ENCODE measurements around the gene AQP2. TPM values are rescaled to one million over a fixed set of nuclear protein-coding genes. Genes with fewer than 3 reads are reported as not detected.

AQP2 gene, protein sequence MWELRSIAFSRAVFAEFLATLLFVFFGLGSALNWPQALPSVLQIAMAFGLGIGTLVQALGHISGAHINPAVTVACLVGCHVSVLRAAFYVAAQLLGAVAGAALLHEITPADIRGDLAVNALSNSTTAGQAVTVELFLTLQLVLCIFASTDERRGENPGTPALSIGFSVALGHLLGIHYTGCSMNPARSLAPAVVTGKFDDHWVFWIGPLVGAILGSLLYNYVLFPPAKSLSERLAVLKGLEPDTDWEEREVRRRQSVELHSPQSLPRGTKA
- total RNA-seq: 339 TPM

DNA sequence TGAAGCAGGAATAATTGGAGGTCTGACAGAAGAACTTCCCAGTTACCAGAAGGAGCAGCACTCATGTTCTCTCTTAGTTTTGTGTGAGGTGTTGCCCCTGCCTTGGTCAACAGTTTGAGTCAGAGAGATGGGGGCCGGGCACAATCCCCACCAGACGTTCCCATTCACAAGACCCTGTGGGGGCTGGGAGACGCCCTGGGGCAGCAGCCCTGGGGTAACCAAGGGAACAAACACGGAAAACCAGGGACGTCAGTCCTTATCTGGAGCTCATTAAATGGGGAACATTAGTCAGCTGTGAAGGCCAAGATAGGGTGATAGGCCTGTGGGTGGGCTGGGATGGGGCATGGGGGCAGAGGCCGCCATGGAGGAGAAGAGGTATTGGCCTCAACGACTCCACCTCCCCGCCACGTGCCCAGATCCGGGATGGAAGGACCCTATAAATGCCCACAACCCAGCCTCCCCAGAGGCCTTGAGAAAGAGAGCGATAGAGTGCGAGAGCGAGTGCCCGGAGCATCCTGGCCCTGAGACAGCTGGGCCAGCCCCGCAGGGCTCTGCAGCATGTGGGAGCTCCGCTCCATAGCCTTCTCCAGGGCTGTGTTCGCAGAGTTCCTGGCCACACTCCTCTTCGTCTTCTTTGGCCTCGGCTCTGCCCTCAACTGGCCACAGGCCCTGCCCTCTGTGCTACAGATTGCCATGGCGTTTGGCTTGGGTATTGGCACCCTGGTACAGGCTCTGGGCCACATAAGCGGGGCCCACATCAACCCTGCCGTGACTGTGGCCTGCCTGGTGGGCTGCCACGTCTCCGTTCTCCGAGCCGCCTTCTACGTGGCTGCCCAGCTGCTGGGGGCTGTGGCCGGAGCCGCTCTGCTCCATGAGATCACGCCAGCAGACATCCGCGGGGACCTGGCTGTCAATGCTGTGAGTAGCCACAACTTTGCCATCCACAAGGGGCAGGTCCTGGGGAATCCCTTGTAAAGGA, at the start of gene AQP2:
TSS of gene AQP2 (plus strand) at position 465 of the 979 bp plus-strand sequence. CDS start at position 559, 94 bp downstream.

DNA sequence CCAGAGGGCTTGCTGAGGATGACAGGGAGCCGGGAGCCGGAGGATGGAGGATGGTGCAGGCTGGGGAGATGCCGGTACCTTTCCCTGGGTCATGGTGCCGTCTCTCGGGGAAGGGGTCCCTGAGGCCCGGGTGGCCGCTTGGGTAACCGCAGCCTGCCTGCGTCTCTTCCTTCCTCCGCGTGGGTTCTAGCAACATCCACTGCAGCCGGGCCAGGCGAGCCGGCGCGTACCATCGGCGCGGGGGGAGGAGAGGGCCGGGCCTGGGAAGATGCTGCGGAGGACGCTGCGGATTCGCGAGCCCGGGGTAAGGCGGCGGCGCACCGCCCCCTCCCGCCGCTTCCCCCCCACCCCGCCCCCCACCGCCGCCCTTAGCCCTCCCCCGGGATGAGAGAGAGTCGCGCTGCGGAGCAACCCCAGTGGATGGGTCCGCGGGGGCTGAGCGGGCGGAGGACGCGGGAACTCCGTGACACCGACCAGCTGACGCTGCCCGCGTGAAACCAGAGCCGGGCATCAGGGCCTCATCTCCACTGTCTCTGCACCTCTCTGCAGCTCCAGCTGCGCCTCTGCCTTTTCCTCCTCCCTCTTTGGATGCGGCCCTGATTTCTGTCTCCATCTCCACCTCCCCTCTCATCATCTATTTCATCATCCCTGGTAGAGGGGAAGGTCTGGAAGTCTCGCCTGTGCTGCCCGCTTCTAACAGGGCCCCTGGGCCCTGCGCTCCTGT, 46.7 kb upstream of the AQP2 start, which contains the start of gene FAIM2:
TSS of gene FAIM2 (minus strand) at position 201 of the 724 bp plus-strand sequence. CDS start at position 93, 108 bp downstream.

DNA sequence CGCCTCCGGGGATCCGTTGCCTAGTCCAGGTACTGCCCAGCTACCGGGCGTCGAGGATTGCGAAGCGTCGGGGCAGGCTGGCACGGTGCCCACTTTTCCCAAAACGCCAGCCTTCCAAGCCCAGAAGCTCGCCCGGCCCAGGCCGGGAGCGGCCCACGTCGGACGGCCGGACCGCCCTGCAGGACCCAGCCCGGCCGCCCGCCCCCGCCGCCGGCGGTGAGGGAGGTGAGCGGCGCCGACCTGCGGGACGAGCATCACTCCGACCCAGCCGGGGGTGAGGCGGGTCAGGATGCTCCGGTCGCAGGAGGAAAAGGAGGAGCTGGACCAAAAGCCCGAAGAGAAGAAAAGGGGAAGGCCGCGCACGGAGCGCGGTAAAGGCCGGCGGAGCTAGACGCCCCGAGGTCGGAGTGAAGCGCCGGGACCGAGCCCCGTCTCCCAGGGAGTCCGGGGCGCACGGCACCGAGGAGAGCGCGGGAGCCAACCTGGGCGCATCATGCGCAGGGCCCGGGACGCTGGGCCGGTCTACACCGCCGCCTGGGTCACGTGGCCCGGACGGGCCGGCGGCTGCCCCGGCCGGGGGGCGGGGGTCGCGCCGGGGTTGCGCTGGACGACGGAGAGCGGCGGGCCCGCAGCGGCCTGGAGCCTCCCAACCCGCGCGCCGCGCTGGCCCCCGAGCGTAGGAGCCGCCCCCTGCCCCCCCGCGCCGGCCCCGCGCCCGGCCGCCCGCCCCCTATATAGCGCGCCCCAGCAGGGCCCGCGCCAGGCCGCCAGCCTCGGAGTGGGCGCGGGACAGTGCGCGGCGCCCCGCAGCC, 10.8 kb downstream of the AQP2 start, which contains the start of gene AQP5:
TSS of gene AQP5 (plus strand) at position 762 of the 812 bp plus-strand sequence. CDS start 146 bp downstream, outside the sequence.

DNA sequence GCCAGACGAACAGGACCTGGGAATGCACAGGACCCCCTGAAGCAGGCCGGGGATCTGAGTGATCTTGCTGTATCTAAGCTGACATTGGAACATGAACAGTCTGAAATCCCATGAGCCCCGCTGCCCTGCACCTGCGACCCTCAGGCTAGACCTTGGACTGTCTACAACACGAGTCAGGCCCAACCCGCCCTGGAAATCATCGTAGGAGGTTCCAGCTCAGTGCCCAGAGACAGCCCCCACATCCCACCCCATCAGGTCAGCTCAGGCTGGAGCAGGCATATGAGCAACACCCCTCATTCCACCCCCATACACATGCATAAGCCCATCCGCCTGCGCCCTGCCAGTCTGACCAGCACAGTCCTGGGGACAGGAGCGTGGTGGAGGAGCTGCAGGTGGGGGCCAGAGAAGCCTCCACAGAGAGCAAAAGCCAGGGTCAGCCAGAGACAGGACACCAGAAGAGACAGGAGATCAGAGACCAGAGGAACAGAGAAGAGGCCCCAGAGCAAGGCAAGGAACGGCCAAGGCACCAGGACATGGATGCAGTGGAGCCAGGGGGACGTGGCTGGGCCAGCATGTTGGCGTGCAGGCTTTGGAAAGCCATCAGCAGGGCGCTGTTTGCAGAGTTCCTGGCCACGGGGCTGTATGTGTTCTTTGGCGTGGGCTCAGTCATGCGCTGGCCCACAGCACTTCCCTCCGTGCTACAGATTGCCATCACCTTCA, 22.3 kb downstream of the AQP2 start, which contains the start of gene AQP6:
TSS of gene AQP6 (plus strand) at position 307 of the 720 bp plus-strand sequence. CDS start at position 534, 227 bp downstream.

Other genes with a start within 250 kb of the AQP2 start
- gene FMNL3, start 243.3 kb upstream of the AQP2 start, total RNA-seq: 53.1 TPM
- gene TMBIM6, start 209.2 kb upstream of the AQP2 start, total RNA-seq: 437 TPM
- 21.3 TPM for gene NCKAP5L, start 122.3 kb upstream of the AQP2 start, total RNA-seq
- gene BCDIN3D, start 107.6 kb upstream of the AQP2 start, total RNA-seq: 5.1 TPM
- 2.7 TPM for gene FAIM2, start 46.8 kb upstream of the AQP2 start, total RNA-seq
- gene AQP5, start 11.1 kb downstream of the AQP2 start, total RNA-seq: 3.3 TPM
- gene AQP6, start 22.2 kb downstream of the AQP2 start, total RNA-seq: 18.5 TPM
- 29.2 TPM for gene RACGAP1, start 74.8 kb downstream of the AQP2 start, total RNA-seq
- gene ASIC1, start 106.9 kb downstream of the AQP2 start, total RNA-seq: 3.9 TPM
- gene SMARCD1, start 134.6 kb downstream of the AQP2 start, total RNA-seq: 110 TPM
- 60.8 TPM for gene GPD1, start 153.3 kb downstream of the AQP2 start, total RNA-seq
- gene COX14, start 161.5 kb downstream of the AQP2 start, total RNA-seq: 48.9 TPM
- 54.6 TPM for gene CERS5, start 216.6 kb downstream of the AQP2 start, total RNA-seq

Measured in metanephros (tissue), 1 donor.